HepG2 (cell line): ENCODE results near the gene LIMK2. TPM values are rescaled to one million over a fixed set of nuclear protein-coding genes. Genes with fewer than 3 reads are reported as not detected.

Source experiments
- ATAC-seq: fragments of 200-7000 bp; cut with Tn5 transposase; 3 replicates; pipeline ENCODE4 v1.9.1; 2020; ENCODE audit warnings: mild to moderate bottlenecking, moderate library complexity
- BruUV-seq: library from RNA; stranded (reverse); fragments of 400-500 nt; replicated peaks from 2 replicates; lab custom pipeline; 2021; lab: Mats Ljungman, UMichigan
- CTCF ChIA-PET: fragments of 300-600 bp; formaldehyde crosslinking; extraction: SDS; loops from one replicate; lab custom pipeline; 2021; ENCODE audit warnings: low total read pairs, inconsistent platforms, low intra/inter-chr PET ratio; lab: Yijun Ruan, JAX
- POLR2A ChIA-PET: fragments of 350-600 bp; sonication (Branson Sonifier 250); formaldehyde crosslinking; loops from one replicate; lab custom pipeline; 2020; ENCODE audit warnings: antibody characterized with exemption, inconsistent platforms; lab: Yijun Ruan, JAX
- DNase-seq: peaks from one replicate; pipeline ENCODE4 v3.0.0-alpha.2; 2015; ENCODE audit warnings: low spot score
- FAIRE-seq: peaks from 3 replicates; lab custom pipeline; 2011; peaks lifted over from hg19 to GRCh38; lab: Jason Lieb, UNC
- H2AFZ ChIP-seq: one replicate; pipeline ENCODE4 v1.6.1; 2011; ENCODE audit warnings: low read length, inconsistent platforms
- H3K27ac ChIP-seq: fragments of 300-600 bp; 3 replicates; pipeline ENCODE4 v1.8.0; 2011; ENCODE audit warnings: mixed run types, mild to moderate bottlenecking, mixed read lengths, low read length, inconsistent platforms; ENCODE audit not compliant: insufficient read depth; ENCODE audit errors: extremely low read length
- H3K27me3 ChIP-seq, 2 experiments: fragments of 200-600 bp in 1 of 2; 2 replicates in 1 of 2; 3 replicates in 1 of 2; pipeline versions ENCODE4 v1.6.0 to v1.8.0; 2011; ENCODE audit warnings: low read length in 2 of 2, mild to moderate bottlenecking in 2 of 2, moderate library complexity in 2 of 2, inconsistent platforms in 1 of 2; ENCODE audit not compliant: insufficient read depth in 2 of 2, control insufficient read depth in 1 of 2
- H3K36me3 ChIP-seq, 2 experiments: fragments of 200-600 bp in 1 of 2; replicated peaks in 1 of 2; 2 replicates in 1 of 2; 3 replicates in 1 of 2; pipeline versions ENCODE4 v1.5.1 to v1.8.0; 2011; ENCODE audit warnings: low read length in 2 of 2, inconsistent platforms in 1 of 2; ENCODE audit not compliant: insufficient read depth in 2 of 2, control insufficient read depth in 1 of 2
- H3K4me1 ChIP-seq: 2 replicates; pipeline ENCODE4 v1.5.1; 2012; ENCODE audit warnings: low read length, inconsistent platforms; ENCODE audit not compliant: insufficient read depth
- H3K4me2 ChIP-seq: 2 replicates; pipeline ENCODE4 v1.6.0; 2011; ENCODE audit warnings: low read depth, low read length, inconsistent platforms
- H3K4me3 ChIP-seq, 3 experiments: fragments of 200-600 bp in 1 of 3; sonication (generic), shearing (Covaris generic) in 1 of 3; replicated peaks in 1 of 3; 2 replicates each; pipeline ENCODE4 v1.5.1; 2011 to 2016; ENCODE audit warnings: low read length in 3 of 3, inconsistent platforms in 2 of 3, low read depth in 2 of 3, mild to moderate bottlenecking in 2 of 3, control low read depth in 1 of 3, mixed read lengths in 1 of 3; ENCODE audit not compliant: insufficient read depth in 1 of 3
- H3K79me2 ChIP-seq: one replicate; pipeline ENCODE4 v1.6.1; 2011; ENCODE audit warnings: low read length, inconsistent platforms; ENCODE audit not compliant: insufficient read depth
- H3K9ac ChIP-seq: 2 replicates; pipeline ENCODE4 v1.6.0; 2011; ENCODE audit warnings: mild to moderate bottlenecking, low read depth, low read length, inconsistent platforms; ENCODE audit not compliant: insufficient read depth
- H3K9me3 ChIP-seq: 2 replicates; pipeline ENCODE4 v1.5.1; 2012; ENCODE audit warnings: mild to moderate bottlenecking, low read length
- H4K20me1 ChIP-seq: 2 replicates; pipeline ENCODE4 v1.6.0; 2011; ENCODE audit warnings: inconsistent platforms, mild to moderate bottlenecking, low read length, moderate library complexity; ENCODE audit not compliant: insufficient read depth
- AGO2 ChIP-seq: fragments of 200-400 bp; formaldehyde crosslinking; optimal IDR thresholded peaks from 2 replicates; pipeline ENCODE3; 2017; ENCODE audit warnings: mild to moderate bottlenecking, low read depth, low read length, moderate library complexity
- ATF7 ChIP-seq, 2 experiments: fragments of 450-650 bp in 1 of 2; sonication (generic) in 1 of 2; formaldehyde crosslinking in 1 of 2; IDR thresholded peaks; 2 replicates each; pipeline versions ENCODE4 v1.4.0 to v1.6.1; 2016 to 2020; ENCODE audit warnings: antibody characterized with exemption in 1 of 2, mild to moderate bottlenecking in 1 of 2, missing genetic modification reagents in 1 of 2
- ESRRA ChIP-seq: sonication (generic); formaldehyde crosslinking; IDR thresholded peaks from 2 replicates; pipeline ENCODE4 v1.5.1; 2020; ENCODE audit warnings: mild to moderate bottlenecking, low read depth, missing genetic modification reagents
- FOXA1 ChIP-seq, 2 experiments: fragments of 450-650 bp in 1 of 2; sonication (generic) in 1 of 2; formaldehyde crosslinking in 1 of 2; IDR thresholded peaks; 2 replicates each; pipeline versions ENCODE4 v1.4.0 to v1.6.1; 2016 to 2020; ENCODE audit warnings: missing genetic modification reagents in 1 of 2
- JUNB ChIP-seq: sonication (generic); formaldehyde crosslinking; IDR thresholded peaks from 2 replicates; pipeline ENCODE4 v1.8.0; 2022; ENCODE audit warnings: missing genetic modification reagents, mild to moderate bottlenecking, borderline replicate concordance
- KLF12 ChIP-seq: sonication (generic); formaldehyde crosslinking; IDR thresholded peaks from 2 replicates; pipeline ENCODE4 v1.4.0; 2020; ENCODE audit warnings: missing genetic modification reagents, borderline replicate concordance
- LCORL ChIP-seq, 2 experiments: fragments of 450-650 bp in 1 of 2; sonication (generic) in 1 of 2; formaldehyde crosslinking in 1 of 2; IDR thresholded peaks; 2 replicates each; pipeline versions ENCODE4 v1.5.0 to v1.6.1; 2017 to 2020; ENCODE audit warnings: antibody characterized with exemption in 1 of 2, missing genetic modification reagents in 1 of 2
- PCBP1 ChIP-seq: fragments of 200-400 bp; formaldehyde crosslinking; IDR thresholded peaks from 2 replicates; pipeline ENCODE4 v1.6.1; 2017; ENCODE audit warnings: mild to moderate bottlenecking, low read depth, low read length, borderline replicate concordance
- ZBTB20 ChIP-seq: sonication (generic); formaldehyde crosslinking; IDR thresholded peaks from 2 replicates; pipeline ENCODE4 v1.8.1; 2023; ENCODE audit warnings: missing genetic modification reagents, low read depth, mild to moderate bottlenecking, borderline replicate concordance
- ZBTB46 ChIP-seq: sonication (generic); formaldehyde crosslinking; IDR thresholded peaks from 2 replicates; pipeline ENCODE4 v1.4.0; 2020; ENCODE audit warnings: mild to moderate bottlenecking, missing genetic modification reagents, borderline replicate concordance
- ZHX2 ChIP-seq, 2 experiments: sonication (generic) in 1 of 2; formaldehyde crosslinking in 1 of 2; IDR thresholded peaks; 2 replicates each; pipeline versions ENCODE4 v1.6.1 to v1.9.0; 2014 to 2022; ENCODE audit warnings: antibody characterized with exemption in 1 of 2, borderline replicate concordance in 1 of 2, inconsistent platforms in 1 of 2, low read depth in 1 of 2, missing genetic modification reagents in 1 of 2
- ZNF589 ChIP-seq: sonication (generic); formaldehyde crosslinking; conservative IDR thresholded peaks from 2 replicates; pipeline ENCODE4 v1.8.0; 2022; ENCODE audit warnings: mild to moderate bottlenecking, moderate library complexity, missing genetic modification reagents
- ZNF607 ChIP-seq: sonication (generic); formaldehyde crosslinking; IDR thresholded peaks from 2 replicates; pipeline ENCODE4 v1.5.1; 2020; ENCODE audit warnings: missing genetic modification reagents, mild to moderate bottlenecking, borderline replicate concordance
- WGBS: methylation state at CpG from one replicate; pipeline ENCODE4 v1.1.6; 2017; ENCODE audit warnings: low lambda C conversion rate; 5-methylcytosine and 5-hydroxymethylcytosine counted together
- in situ Hi-C: cut with HindIII; loops from 2 replicates; pipeline ENCODE4 v1.10.0; 2017; ENCODE audit warnings: low pct_unique_long_range_greater_than_20kb; ENCODE audit not compliant: extremely low pct_ligation_motif_present
- intact Hi-C: fragments of 100-400 bp; cut with micrococcal nuclease; formaldehyde crosslinking; loops from one replicate; pipeline ENCODE4 v1.10.0; 2022; ENCODE audit not compliant: unreplicated experiment
- polyA plus RNA-seq, 8 experiments: library from polyadenylated mRNA; depleted of rRNA in 3 of 8; stranded (reverse) in 7 of 8; unstranded in 1 of 8; fragments of >200 nt; fragmentation: Illumina TruSeq in 4 of 8; extraction: Trizol in 4 of 8; gene quantifications; 2 replicates each; pipeline versions ENCODE4 v1.2.1 to v1.2.3, GENCODE V29; 2011 to 2016; ENCODE audit warnings: low read depth in 4 of 8, missing spikeins in 1 of 8, mixed read lengths in 1 of 8; ENCODE audit not compliant: insufficient read depth in 1 of 8
- total RNA-seq, 5 experiments: library from RNA; depleted of rRNA; stranded (reverse); fragments of >200 nt; fragmentation: Illumina TruSeq; extraction: Trizol; gene quantifications; 2 replicates each; pipeline ENCODE4 v1.2.3, GENCODE V29; 2016; ENCODE audit warnings: low read depth in 1 of 5

The LIMK2 gene
- total and polyA plus RNA-seq, 2 of the 13 experiments (the other 11 are each of a cell fraction or from before 2014, with no cell fraction given): 20.9 to 29.8 TPM

GRCh38 chr22:31295831-31296657, 83.9 kb downstream of the LIMK2 start:
- DNase-seq (no peak), ATAC-seq (no peak), FAIRE-seq (no peak)
- Histone ChIP-seq H2AFZ (no peak overlapping the region), H3K27me3 (no peaks in the 10 kb centered on the region), H3K27ac (no peak overlapping the region), H3K9me3 (no peaks in the 10 kb centered on the region), H3K4me3 (no peak overlapping the region), H3K9ac (no peak overlapping the region), H3K4me1 (peaks cover 28% of the 10 kb centered on the region), H3K4me2 (no peak overlapping the region), H3K79me2 (no peaks in the 10 kb centered on the region), H4K20me1 (no peaks in the 10 kb centered on the region), H3K36me3 (no peaks in the 10 kb centered on the region)
- in situ Hi-C loops (no loop called here), intact Hi-C loops (no loop called here)
- ChIA-PET CTCF (no interaction called here), POLR2A (no interaction called here)
- no TSS peak for BruUV-seq
- 69% methylated on average over 5 of the region's 5 CpGs for WGBS
- TF ChIP-seq KLF12 (CRISPR knock-in tag): no peak
- no peak for TF ChIP-seq LCORL (IDR thresholded peaks at IDR 0.05)
- no peak for TF ChIP-seq LCORL (CRISPR knock-in tag; IDR thresholded peaks at IDR 0.05)
- no peak for TF ChIP-seq ZNF607 (CRISPR knock-in tag)
- no peak for TF ChIP-seq ZHX2 (IDR thresholded peaks at IDR 0.05; ENCODE audit: low read depth)
- no peak for TF ChIP-seq ZHX2 (CRISPR knock-in tag; IDR thresholded peaks at IDR 0.05; ENCODE audit: borderline replicate concordance)
- no peak for TF ChIP-seq ZBTB46 (CRISPR knock-in tag)
- TF ChIP-seq AGO2: no peak
- TF ChIP-seq ZNF589 (CRISPR knock-in tag): no peak
- no peak for TF ChIP-seq JUNB (CRISPR knock-in tag)
- no peak for TF ChIP-seq ATF7 (IDR thresholded peaks at IDR 0.05)
- TF ChIP-seq ATF7 (CRISPR knock-in tag; IDR thresholded peaks at IDR 0.05): no peak
- no peak for TF ChIP-seq FOXA1 (IDR thresholded peaks at IDR 0.05)
- TF ChIP-seq FOXA1 (CRISPR knock-in tag; IDR thresholded peaks at IDR 0.05): no peak
- TF ChIP-seq PCBP1: no peak
- no peak for TF ChIP-seq ESRRA
- no peak for TF ChIP-seq ZBTB20 (CRISPR knock-in tag)
